Peyer's patch (tissue), 4 donors: ENCODE measurements around the gene BMP6.

Experiments used
- CTCF ChIP-seq, 6 experiments: fragments of 450-650 bp in 4 of 6; fragments of 200-600 bp in 2 of 6; sonication (generic) in 1 of 6; IDR thresholded peaks; one replicate each; pipeline ENCODE4 v1.5.1; 2017 to 2019; ENCODE audit warnings: antibody characterized with exemption in 6 of 6, mild to moderate bottlenecking in 3 of 6, moderate library complexity in 1 of 6
- POLR2A ChIP-seq, 2 donors: fragments of 450-650 bp; IDR thresholded peaks; one replicate each; pipeline ENCODE4 v1.5.1; 2017; ENCODE audit warnings: antibody characterized with exemption in 2 of 2, mild to moderate bottlenecking in 2 of 2, moderate library complexity in 2 of 2

- TF ChIP-seq CTCF (IDR thresholded peaks at IDR 0.05) (no peak), POLR2A (IDR thresholded peaks at IDR 0.05) (no peak)
Observed at GRCh38 chr6:7687145-7688111, 38.5 kb upstream of the BMP6 start.
